Trophoblast cell (in vitro differentiated cells and primary cell): Measurements from ENCODE around the gene UBR3.
A peak's percentile ranks its signal among the peaks of the same experiment; 100 is the strongest.
"Not testable (repeated sequence)": the region's sequence is repeated elsewhere in the genome, so short reads cannot be mapped to it uniquely, and the experiment has no call there.

Source experiments
- DNase-seq, 2 donors: peaks; one replicate each; pipeline ENCODE4 v3.0.0-alpha.2; 2016
- H2AFZ ChIP-seq: 2 replicates; pipeline ENCODE4 v1.6.1; 2013; ENCODE audit warnings: low read length, moderate library complexity, mild to moderate bottlenecking; ENCODE audit not compliant: insufficient read depth, poor library complexity
- H2AK5ac ChIP-seq: 2 replicates; pipeline ENCODE4 v1.6.1; 2013; ENCODE audit warnings: mild to moderate bottlenecking, low read length
- H2BK120ac ChIP-seq: 2 replicates; pipeline ENCODE4 v1.6.1; 2013; ENCODE audit warnings: low read length, mild to moderate bottlenecking, moderate library complexity; ENCODE audit not compliant: insufficient read depth, poor library complexity
- H2BK12ac ChIP-seq: 2 replicates; pipeline ENCODE4 v1.6.1; 2013; ENCODE audit warnings: mild to moderate bottlenecking, low read length, moderate library complexity
- H2BK5ac ChIP-seq: 2 replicates; pipeline ENCODE4 v1.6.1; 2013; ENCODE audit warnings: low read length, low read depth, moderate library complexity, mild to moderate bottlenecking; ENCODE audit not compliant: poor library complexity
- H3K14ac ChIP-seq: 2 replicates; pipeline ENCODE4 v1.6.1; 2013; ENCODE audit warnings: mild to moderate bottlenecking, low read length
- H3K18ac ChIP-seq: 2 replicates; pipeline ENCODE4 v1.6.1; 2013; ENCODE audit warnings: mild to moderate bottlenecking, low read length
- H3K23ac ChIP-seq: 2 replicates; pipeline ENCODE4 v1.6.1; 2013; ENCODE audit warnings: low read length
- H3K27ac ChIP-seq: 2 replicates; pipeline ENCODE4 v1.5.1; 2013; ENCODE audit warnings: low read depth, mild to moderate bottlenecking, inconsistent platforms, low read length, moderate library complexity
- H3K27me3 ChIP-seq: 2 replicates; pipeline ENCODE4 v1.6.1; 2013; ENCODE audit warnings: inconsistent platforms, mild to moderate bottlenecking, low read length, moderate library complexity; ENCODE audit not compliant: insufficient read depth
- H3K36me3 ChIP-seq, 2 experiments: 1 replicate in 1 of 2; 2 replicates in 1 of 2; pipeline ENCODE4 v1.6.1; 2013; ENCODE audit warnings: low read length in 2 of 2, mild to moderate bottlenecking in 2 of 2, moderate library complexity in 1 of 2; ENCODE audit not compliant: insufficient read depth in 2 of 2, control insufficient read depth in 1 of 2
- H3K4ac ChIP-seq: 2 replicates; pipeline ENCODE4 v1.6.1; 2013; ENCODE audit warnings: low read depth, mild to moderate bottlenecking, low read length, moderate library complexity
- H3K4me1 ChIP-seq, 2 experiments: 1 replicate in 1 of 2; 2 replicates in 1 of 2; pipeline ENCODE4 v1.6.1; 2013; ENCODE audit warnings: low read length in 2 of 2, mild to moderate bottlenecking in 2 of 2, moderate library complexity in 1 of 2; ENCODE audit not compliant: insufficient read depth in 2 of 2, control insufficient read depth in 1 of 2
- H3K4me2 ChIP-seq: 2 replicates; pipeline ENCODE4 v1.6.1; 2013; ENCODE audit warnings: inconsistent platforms, mild to moderate bottlenecking, low read length, moderate library complexity
- H3K4me3 ChIP-seq: 2 replicates; pipeline ENCODE4 v1.5.1; 2013; ENCODE audit warnings: mild to moderate bottlenecking, low read depth, low read length, inconsistent platforms
- H3K79me1 ChIP-seq: one replicate; pipeline ENCODE4 v1.6.1; 2013; ENCODE audit warnings: low read length
- H3K79me2 ChIP-seq: 2 replicates; pipeline ENCODE4 v1.6.1; 2013; ENCODE audit warnings: low read length, mild to moderate bottlenecking; ENCODE audit not compliant: control insufficient read depth, insufficient read depth, poor library complexity
- H3K9ac ChIP-seq: 2 replicates; pipeline ENCODE4 v1.6.1; 2013; ENCODE audit warnings: mild to moderate bottlenecking, low read length
- H3K9me3 ChIP-seq: 2 replicates; pipeline ENCODE4 v1.6.1; 2013; ENCODE audit warnings: low read depth, mild to moderate bottlenecking, control low read depth, inconsistent platforms, low read length; ENCODE audit not compliant: insufficient read depth
- H4K12ac ChIP-seq: 2 replicates; pipeline ENCODE4 v1.6.1; 2013; ENCODE audit warnings: low read depth, mild to moderate bottlenecking, low read length, moderate library complexity
- H4K8ac ChIP-seq: 2 replicates; pipeline ENCODE4 v1.6.1; 2013; ENCODE audit warnings: low read depth, mild to moderate bottlenecking, low read length, moderate library complexity
- H4K91ac ChIP-seq: one replicate; pipeline ENCODE4 v1.6.1; 2013; ENCODE audit warnings: low read depth, mild to moderate bottlenecking, low read length, moderate library complexity
- WGBS: extraction: QIAGEN DNeasy Blood & Tissue Kit; methylation state at CpG from one replicate; pipeline ENCODE4 v1.1.7; 2013; ENCODE audit warnings: missing lambda C conversion rate; ENCODE audit not compliant: insufficient read length, insufficient coverage; ENCODE audit errors: extremely low coverage; 5-methylcytosine and 5-hydroxymethylcytosine counted together

Gene UBR3

GRCh38 chr2:169849710-169850109 lies 22.5 kb downstream of the UBR3 start:
- H3K27me3 ChIP-seq, result no peaks in the 10 kb centered on the region
- no peak overlapping the region for H3K4ac ChIP-seq
- H3K79me2 ChIP-seq, result no peaks in the 10 kb centered on the region
- H2AFZ ChIP-seq, result no peak overlapping the region
- no peak overlapping the region for H3K4me2 ChIP-seq
- no peak overlapping the region for H4K12ac ChIP-seq
- H4K91ac ChIP-seq, result no peak overlapping the region
- no peaks in the 10 kb centered on the region for H3K36me3 ChIP-seq
- H4K8ac ChIP-seq, result no peak overlapping the region
- H2BK12ac ChIP-seq, result no peak overlapping the region
- no peaks in the 10 kb centered on the region for H3K9me3 ChIP-seq
- no peak overlapping the region for H2BK120ac ChIP-seq
- peak overlapping the region; percentile 74 for H3K9ac ChIP-seq
- no peak overlapping the region for H3K4me3 ChIP-seq
- H2BK5ac ChIP-seq, result no peak overlapping the region
- H3K4me1 ChIP-seq, result no peaks in the 10 kb centered on the region
- H3K79me1 ChIP-seq, result no peaks in the 10 kb centered on the region
- H2AK5ac ChIP-seq, result no peak overlapping the region
- no peak overlapping the region for H3K14ac ChIP-seq
- DNase-seq, result no peak
- no peak overlapping the region for H3K18ac ChIP-seq
- H3K23ac ChIP-seq, result peak overlapping the region; percentile 85
- WGBS, result no CpG with 5 or more reads among the region's 1 CpG
- H3K27ac ChIP-seq, result no peak overlapping the region

GRCh38 chr2:169853041-169853668 lies 25.9 kb downstream of the UBR3 start:
- H2BK120ac ChIP-seq, result no peak overlapping the region
- no peak overlapping the region for H2BK5ac ChIP-seq
- no peaks in the 10 kb centered on the region for H3K4me1 ChIP-seq
- H2BK12ac ChIP-seq, result no peak overlapping the region
- H3K9me3 ChIP-seq, result no peaks in the 10 kb centered on the region
- no peak for DNase-seq
- peaks cover 0 to 1% of the 10 kb centered on the region in 2 experiments for H3K36me3 ChIP-seq
- no peak overlapping the region for H2AFZ ChIP-seq
- H3K14ac ChIP-seq, result no peak overlapping the region
- no peak overlapping the region for H3K4ac ChIP-seq
- H4K12ac ChIP-seq, result no peak overlapping the region
- H3K4me2 ChIP-seq, result no peak overlapping the region
- no peak overlapping the region for H3K9ac ChIP-seq
- no peaks in the 10 kb centered on the region for H3K79me1 ChIP-seq
- no peak overlapping the region for H2AK5ac ChIP-seq
- no peak overlapping the region for H3K4me3 ChIP-seq
- H4K91ac ChIP-seq, result no peak overlapping the region
- H3K18ac ChIP-seq, result no peak overlapping the region
- no peak overlapping the region for H3K23ac ChIP-seq
- H3K27ac ChIP-seq, result no peak overlapping the region
- H4K8ac ChIP-seq, result no peak overlapping the region
- WGBS, result no CpG with 5 or more reads among the region's 4 CpGs
- H3K79me2 ChIP-seq, result no peaks in the 10 kb centered on the region
- H3K27me3 ChIP-seq, result no peaks in the 10 kb centered on the region

- not testable (repeated sequence) for H3K27ac ChIP-seq, H4K8ac ChIP-seq, H3K4me3 ChIP-seq, DNase-seq, H2BK5ac ChIP-seq, H2BK12ac ChIP-seq, H3K9me3 ChIP-seq, H2AFZ ChIP-seq, H4K12ac ChIP-seq, H2BK120ac ChIP-seq, H3K79me1 ChIP-seq, H3K4me1 ChIP-seq, H4K91ac ChIP-seq, H3K9ac ChIP-seq, H3K4ac ChIP-seq, H3K14ac ChIP-seq, H3K36me3 ChIP-seq, H3K23ac ChIP-seq, H3K27me3 ChIP-seq, H3K79me2 ChIP-seq, H2AK5ac ChIP-seq, H3K4me2 ChIP-seq, H3K18ac ChIP-seq
- WGBS, result no CpG with 5 or more reads among the region's 42 CpGs
Measured at GRCh38 chr2:169855281-169856258, 28.3 kb downstream of the UBR3 start.

- Histone ChIP-seq H2BK5ac (no peak overlapping the region), H3K18ac (no peak overlapping the region), H3K14ac (no peak overlapping the region), H3K4me1 (no peaks in the 10 kb centered on the region), H3K4ac (no peak overlapping the region), H3K36me3 (peaks cover 1% of the 10 kb centered on the region in 2 experiments), H3K79me1 (no peaks in the 10 kb centered on the region), H4K12ac (no peak overlapping the region), H2AK5ac (no peak overlapping the region), H4K8ac (no peak overlapping the region), H4K91ac (no peak overlapping the region), H3K9me3 (no peaks in the 10 kb centered on the region), H3K4me3 (no peak overlapping the region), H3K23ac (no peak overlapping the region), H3K27me3 (no peaks in the 10 kb centered on the region), H3K79me2 (no peaks in the 10 kb centered on the region), H3K27ac (no peak overlapping the region), H3K9ac (no peak overlapping the region), H2BK12ac (no peak overlapping the region), H2AFZ (no peak overlapping the region), H3K4me2 (no peak overlapping the region), H2BK120ac (no peak overlapping the region)
- WGBS, result no CpG with 5 or more reads among the region's 4 CpGs
- no peak for DNase-seq
Measured at GRCh38 chr2:169859423-169859822, 32.2 kb downstream of the UBR3 start.
